Measurements from ENCODE around the gene ENOX2. TPM values are rescaled to one million over a fixed set of nuclear protein-coding genes. Genes with fewer than 3 reads are reported as not detected.

Gene ENOX2
- total RNA-seq, 1 experiment from 2014 or later = 21.4 TPM

GRCh38 chrX:130879869-130880268 is 23.1 kb downstream of the ENOX2 start:
- H3K4me2 ChIP-seq = no peak overlapping the region
- ChIA-PET CTCF (interaction anchor here (0.6 kb wide), 1 partner anchor 1970 kb away, joined by 3 read pairs; no protein-coding TSS in a partner anchor), POLR2A (ENCODE audit: unreplicated experiment) (no interaction called here)
- no peaks in the 10 kb centered on the region for H3K9me2 ChIP-seq (ENCODE audit: insufficient read depth)
- no peaks in the 10 kb centered on the region for H3K79me2 ChIP-seq (ENCODE audit: low read depth)
- H3F3A ChIP-seq (ENCODE audit: insufficient read depth, low read depth) = no peaks in the 10 kb centered on the region
- no peak overlapping the region for H3K4me3 ChIP-seq
- H2AFZ ChIP-seq = no peak overlapping the region
- TF ChIP-seq CTCF (conservative IDR thresholded peaks at IDR 0.05) (no peak), EZH2 (IDR thresholded peaks at IDR 0.05; ENCODE audit: low read depth) (no peak)
- no peaks in the 10 kb centered on the region for H3K27me3 ChIP-seq (ENCODE audit: insufficient read depth, low read depth)
- no peaks in the 10 kb centered on the region for H4K20me1 ChIP-seq (ENCODE audit: insufficient read depth)
- H3K4me1 ChIP-seq (replicated peaks; ENCODE audit: insufficient read depth) = peaks cover 12% of the 10 kb centered on the region; the same call in 1 of the 2 replicates
- H3K9me3 ChIP-seq (ENCODE audit: insufficient read depth, low read depth) = no peaks in the 10 kb centered on the region
- 0 out of 2 replicates have a peak overlapping the region, but pooled peaks have one; percentile 7 for H3K27ac ChIP-seq
- 0 out of 2 replicates have a peak, but pooled peaks cover 5% of the 10 kb centered on the region for H3K36me3 ChIP-seq (ENCODE audit: low read depth)
- no peak for DNase-seq
- intact Hi-C loops (cut with micrococcal nuclease; ENCODE audit: unreplicated experiment) = no loop called here
- BruUV-seq (replicated peaks) = no TSS peak

DNA sequence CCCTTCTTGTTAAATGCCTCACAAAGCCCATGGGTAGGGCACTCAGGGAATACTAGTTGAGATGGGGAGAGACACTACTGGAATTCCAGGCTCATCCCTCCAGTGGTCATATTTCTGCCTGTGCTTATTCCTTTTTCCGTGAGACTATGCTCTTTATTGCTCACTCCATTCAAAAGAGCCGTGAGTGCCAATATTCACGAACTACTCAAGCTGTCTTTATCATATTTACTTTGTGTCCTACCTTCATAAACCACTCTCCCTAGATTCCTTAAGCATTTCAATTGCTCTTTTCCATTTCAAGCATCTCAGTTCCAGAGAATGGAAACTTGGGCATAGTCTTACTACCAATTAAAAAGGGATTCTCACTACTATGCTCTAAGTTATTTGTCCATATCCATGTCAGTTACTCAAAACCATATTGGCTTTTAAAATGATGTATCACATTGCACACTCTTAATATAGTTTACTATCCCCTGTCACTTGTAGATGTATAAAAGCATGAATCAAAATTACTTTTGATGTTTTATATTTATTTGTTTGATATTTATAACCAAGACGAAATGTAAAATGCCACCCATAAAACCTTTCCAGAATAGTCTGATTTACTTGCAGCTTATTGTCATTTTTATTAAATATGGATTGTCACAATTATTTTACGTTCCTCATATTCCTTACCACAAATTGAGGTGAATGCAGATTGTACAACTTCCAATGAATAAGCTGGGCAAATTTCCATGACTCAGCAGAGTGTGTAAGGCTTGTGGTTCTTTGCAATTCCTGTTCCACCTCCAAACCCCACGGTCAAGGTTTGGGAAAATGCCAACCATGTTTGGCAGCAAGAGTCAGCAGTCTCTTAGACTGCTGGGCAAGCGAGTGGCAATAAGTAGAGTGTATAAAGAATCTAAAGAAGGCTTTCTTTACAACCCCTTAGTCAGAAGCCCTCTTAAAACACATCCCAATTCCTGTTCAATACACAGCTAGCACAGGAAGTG is 24.4 kb downstream of the ENOX2 start:
- intact Hi-C loops (cut with micrococcal nuclease; ENCODE audit: unreplicated experiment) = no loop called here
- Histone ChIP-seq H3K4me3 (no peak overlapping the region), H3K9me3 (ENCODE audit: insufficient read depth, low read depth) (no peaks in the 10 kb centered on the region), H3K4me2 (0 out of 2 replicates have a peak overlapping the region, but pooled peaks have one; percentile 34), H3K27ac (0 out of 2 replicates have a peak overlapping the region, but pooled peaks have one; percentile 7), H3K79me2 (ENCODE audit: low read depth) (no peaks in the 10 kb centered on the region), H2AFZ (no peak overlapping the region), H4K20me1 (ENCODE audit: insufficient read depth) (no peaks in the 10 kb centered on the region), H3K36me3 (ENCODE audit: low read depth) (0 out of 2 replicates have a peak, but pooled peaks cover 5% of the 10 kb centered on the region), H3F3A (ENCODE audit: insufficient read depth, low read depth) (no peaks in the 10 kb centered on the region), H3K27me3 (ENCODE audit: insufficient read depth, low read depth) (no peaks in the 10 kb centered on the region), H3K9me2 (ENCODE audit: insufficient read depth) (no peaks in the 10 kb centered on the region), H3K4me1 (replicated peaks; ENCODE audit: insufficient read depth) (peaks cover 12% of the 10 kb centered on the region; the same call in 1 of the 2 replicates)
- ChIA-PET POLR2A (ENCODE audit: unreplicated experiment) (interaction anchor here (0.6 to 0.7 kb wide), 2 partner anchors 262 to 896 kb away, joined by 7 to 8 read pairs; no protein-coding TSS in a partner anchor), CTCF (no interaction called here)
- no TSS peak for BruUV-seq (replicated peaks)
- TF ChIP-seq EZH2 (IDR thresholded peaks at IDR 0.05; ENCODE audit: low read depth) = no peak
- no peak for TF ChIP-seq CTCF (conservative IDR thresholded peaks at IDR 0.05)
- peak; percentile 66 to 68 for DNase-seq

- DNase-seq = no peak
- H3K36me3 ChIP-seq (ENCODE audit: low read depth) = 0 out of 2 replicates have a peak, but pooled peaks cover 5% of the 10 kb centered on the region
- H2AFZ ChIP-seq = no peak overlapping the region
- H3K9me2 ChIP-seq (ENCODE audit: insufficient read depth) = no peaks in the 10 kb centered on the region
- CTCF ChIA-PET = no interaction called here
- no peaks in the 10 kb centered on the region for H3F3A ChIP-seq (ENCODE audit: insufficient read depth, low read depth)
- POLR2A ChIA-PET (ENCODE audit: unreplicated experiment) = interaction anchor here (0.6 kb wide), 1 partner anchor 261 kb away, joined by 7 read pairs; no protein-coding TSS in a partner anchor
- intact Hi-C loops (cut with micrococcal nuclease; ENCODE audit: unreplicated experiment) = no loop called here
- no TSS peak for BruUV-seq (replicated peaks)
- H3K27ac ChIP-seq = no peak overlapping the region
- no peak overlapping the region for H3K4me3 ChIP-seq
- peaks cover 12% of the 10 kb centered on the region; the same call in 1 of the 2 replicates for H3K4me1 ChIP-seq (replicated peaks; ENCODE audit: insufficient read depth)
- TF ChIP-seq CTCF (conservative IDR thresholded peaks at IDR 0.05) = no peak
- no peak for TF ChIP-seq EZH2 (IDR thresholded peaks at IDR 0.05; ENCODE audit: low read depth)
- H3K4me2 ChIP-seq = no peak overlapping the region
- H4K20me1 ChIP-seq (ENCODE audit: insufficient read depth) = no peaks in the 10 kb centered on the region
- H3K79me2 ChIP-seq (ENCODE audit: low read depth) = no peaks in the 10 kb centered on the region
- no peaks in the 10 kb centered on the region for H3K9me3 ChIP-seq (ENCODE audit: insufficient read depth, low read depth)
- no peaks in the 10 kb centered on the region for H3K27me3 ChIP-seq (ENCODE audit: insufficient read depth, low read depth)
Measured at GRCh38 chrX:130877892-130878341, 25.1 kb downstream of the ENOX2 start.

Data from PC-9 (cell line).